ENCODE results near the gene MDC1.
"Not testable (repeated sequence)": the region's sequence is repeated elsewhere in the genome, so short reads cannot be mapped to it uniquely, and the experiment has no call there.

Gene MDC1

GRCh38 chr6:30678964-30679726 lies 37.9 kb downstream of the MDC1 start:
- peak; percentile 53 for DNase-seq

DNA sequence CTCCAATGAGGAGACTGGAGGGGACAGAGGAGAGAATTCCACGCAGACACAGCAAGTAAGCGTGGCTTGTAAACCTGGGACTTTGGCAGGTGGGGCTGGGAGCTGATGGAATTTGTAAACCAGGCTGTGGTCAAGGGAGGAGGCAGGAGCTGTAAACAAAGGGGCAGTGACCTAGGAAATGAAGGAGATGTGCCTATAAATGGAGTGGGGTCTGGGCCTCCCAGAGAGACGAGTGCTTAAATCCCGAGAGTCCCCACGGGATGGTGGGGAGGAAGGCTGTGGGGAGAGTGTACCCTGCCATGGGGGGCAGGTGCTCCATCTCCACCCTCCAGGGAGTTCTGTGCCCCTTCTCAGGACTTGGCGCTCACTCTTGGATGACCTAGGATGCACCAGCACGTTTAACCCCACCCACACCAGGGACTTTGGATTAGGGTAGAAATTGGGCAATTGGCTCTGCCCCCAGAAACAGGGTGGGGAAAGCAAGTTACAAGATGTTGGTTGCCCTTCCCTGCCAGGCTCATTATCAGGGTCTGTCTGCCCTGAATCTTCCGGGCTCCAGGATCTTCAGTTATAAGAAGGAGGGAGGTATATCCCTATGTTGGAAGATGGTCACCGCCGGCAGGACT lies 40.3 kb downstream of the MDC1 start:
- DNase-seq = no peak

DNA sequence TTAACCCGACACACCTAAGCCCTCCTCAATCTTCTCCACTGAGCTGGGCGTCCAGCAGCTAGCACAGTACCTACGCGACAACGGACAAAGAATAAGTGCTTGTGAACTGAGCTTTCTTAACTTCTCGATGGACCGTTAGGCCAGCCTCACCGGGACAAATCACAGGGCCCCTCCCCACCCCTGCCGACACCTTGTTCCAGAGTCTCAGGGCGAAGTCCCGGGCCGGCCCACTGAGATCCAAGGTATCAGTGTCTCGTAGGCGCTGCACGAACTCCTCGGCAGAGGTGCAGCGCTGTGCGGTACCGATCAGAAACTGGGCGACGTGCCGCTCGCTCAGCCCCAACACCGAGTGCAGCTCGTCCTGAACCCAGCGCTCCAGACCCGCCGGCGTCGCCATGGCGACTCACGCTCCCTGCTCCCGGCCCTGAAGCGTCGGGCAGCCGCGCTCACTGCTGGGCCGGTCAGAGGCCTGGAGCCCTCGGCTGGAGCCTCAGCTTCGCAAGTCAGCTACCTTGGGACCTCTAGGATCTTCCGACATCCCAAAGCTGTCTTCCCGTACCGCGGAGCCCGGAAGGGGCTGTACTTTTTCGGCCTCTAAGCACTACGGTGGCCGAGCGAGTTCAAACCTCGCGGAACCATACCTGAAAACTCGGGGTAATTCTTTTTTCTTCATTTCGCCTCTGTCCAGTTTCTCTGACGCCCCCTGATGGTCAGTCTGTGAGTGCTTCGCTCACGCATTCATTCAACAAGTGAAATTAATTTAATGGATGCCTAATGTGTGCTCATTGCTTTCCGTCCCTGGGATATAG lies 44.4 kb downstream of the MDC1 start, which contains the start of gene DHX16:
TSS of gene DHX16 (minus strand) at position 562 of the 809 bp plus-strand sequence. CDS start at position 397, 165 bp downstream.
- peak; percentile 82 for DNase-seq

DNA sequence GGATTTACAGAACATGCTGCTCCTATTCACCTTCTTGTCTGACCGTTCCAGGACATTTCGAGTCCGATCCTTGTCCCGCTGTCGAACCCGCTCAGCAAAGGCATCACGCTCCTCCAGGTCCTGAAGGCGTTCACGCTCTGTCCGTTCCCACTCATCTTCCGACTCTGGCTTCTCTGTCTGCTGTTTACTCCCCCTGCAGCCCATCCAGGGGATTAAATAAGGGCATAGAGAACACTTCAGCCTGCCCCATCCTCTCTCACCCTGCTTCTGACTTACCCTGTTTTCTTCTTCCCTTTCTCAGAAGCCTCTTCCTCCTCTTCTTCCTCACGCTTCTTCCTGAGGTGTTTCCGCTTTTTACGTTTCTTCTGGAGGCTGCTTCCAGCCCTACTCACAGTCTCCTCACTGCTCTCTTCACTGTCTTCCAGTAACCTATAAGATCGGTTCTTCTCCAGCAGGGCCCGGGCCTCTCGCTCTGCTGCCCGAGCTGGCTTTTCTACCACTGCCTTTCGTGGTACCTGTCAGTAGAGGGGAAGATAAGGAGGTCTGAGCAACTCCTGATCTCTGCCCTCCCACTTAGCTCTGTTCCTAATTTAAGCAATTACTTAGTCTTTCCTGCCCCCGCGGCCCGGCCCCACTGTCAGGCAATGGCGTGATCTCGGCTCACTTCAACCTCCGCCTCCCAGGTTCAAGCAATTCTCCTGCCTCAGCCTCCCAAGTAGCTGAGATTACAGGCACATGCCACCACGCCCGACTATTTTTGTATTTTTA lies 46.1 kb downstream of the MDC1 start:
- no peak for DNase-seq

DNA sequence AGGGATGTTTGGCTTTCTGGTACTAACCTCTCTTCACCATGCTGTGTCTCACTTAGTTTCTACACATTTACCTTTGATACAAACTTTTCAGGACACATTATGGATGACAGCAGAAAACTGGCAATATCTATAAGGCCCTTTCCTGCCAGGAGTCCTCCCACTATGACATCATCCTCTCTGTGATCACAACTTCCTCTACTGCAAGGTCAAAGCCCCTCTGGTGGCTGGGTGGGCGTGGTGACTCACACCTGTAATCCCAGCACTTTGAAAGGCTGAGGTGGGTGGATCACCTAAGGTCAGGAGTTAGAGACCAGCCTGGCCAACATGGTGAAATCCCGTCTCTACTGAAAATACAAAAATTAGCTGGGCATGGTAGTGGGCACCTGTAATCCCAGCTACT lies 50.8 kb downstream of the MDC1 start:
- DNase-seq = not testable (repeated sequence)

- no peak for DNase-seq
Observed at GRCh38 chr6:30664994-30665767, 51.9 kb downstream of the MDC1 start.

DNA sequence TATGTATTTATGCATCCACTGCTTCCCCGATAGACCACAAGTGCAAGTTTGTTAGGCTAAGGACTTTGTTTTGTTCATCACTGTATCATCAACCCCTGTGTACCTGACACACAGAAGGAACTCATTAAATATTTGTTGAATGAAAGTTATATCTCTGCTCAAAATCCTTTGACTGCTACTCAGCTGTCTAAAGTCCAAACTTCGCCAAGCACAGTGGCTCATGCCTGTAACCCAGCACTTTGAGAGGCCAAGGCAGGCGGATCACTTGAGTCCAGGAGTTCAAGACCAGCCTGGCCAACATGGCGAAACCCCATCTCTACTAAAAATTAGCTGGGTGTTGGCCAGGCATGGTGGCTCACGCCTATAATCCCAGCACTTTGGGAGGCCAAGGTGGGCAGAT lies 59.2 kb downstream of the MDC1 start:
- not testable (repeated sequence) for DNase-seq

GRCh38 chr6:30657454-30657853 lies 59.6 kb downstream of the MDC1 start:
- DNase-seq = no peak

- no peak for DNase-seq
Observed at GRCh38 chr6:30656513-30656912, 60.6 kb downstream of the MDC1 start.

DNA sequence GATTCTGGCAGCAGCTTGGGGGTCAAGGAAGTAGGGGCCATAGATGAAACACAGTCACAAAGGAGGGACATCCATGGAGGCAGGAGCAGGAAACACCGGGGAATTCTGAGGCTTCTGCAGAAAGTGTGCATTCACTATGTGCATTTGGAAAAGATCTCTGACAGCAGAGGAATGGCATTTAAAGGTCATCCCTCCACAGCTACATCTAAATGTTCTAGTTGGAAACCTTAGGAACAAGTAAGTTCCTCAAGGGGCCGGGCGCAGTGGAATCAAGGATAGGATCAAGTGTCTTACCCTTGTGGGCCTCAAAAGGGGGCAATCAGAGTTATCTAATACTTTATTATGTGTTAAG lies 61.4 kb downstream of the MDC1 start:
- DNase-seq = no peak

DNA sequence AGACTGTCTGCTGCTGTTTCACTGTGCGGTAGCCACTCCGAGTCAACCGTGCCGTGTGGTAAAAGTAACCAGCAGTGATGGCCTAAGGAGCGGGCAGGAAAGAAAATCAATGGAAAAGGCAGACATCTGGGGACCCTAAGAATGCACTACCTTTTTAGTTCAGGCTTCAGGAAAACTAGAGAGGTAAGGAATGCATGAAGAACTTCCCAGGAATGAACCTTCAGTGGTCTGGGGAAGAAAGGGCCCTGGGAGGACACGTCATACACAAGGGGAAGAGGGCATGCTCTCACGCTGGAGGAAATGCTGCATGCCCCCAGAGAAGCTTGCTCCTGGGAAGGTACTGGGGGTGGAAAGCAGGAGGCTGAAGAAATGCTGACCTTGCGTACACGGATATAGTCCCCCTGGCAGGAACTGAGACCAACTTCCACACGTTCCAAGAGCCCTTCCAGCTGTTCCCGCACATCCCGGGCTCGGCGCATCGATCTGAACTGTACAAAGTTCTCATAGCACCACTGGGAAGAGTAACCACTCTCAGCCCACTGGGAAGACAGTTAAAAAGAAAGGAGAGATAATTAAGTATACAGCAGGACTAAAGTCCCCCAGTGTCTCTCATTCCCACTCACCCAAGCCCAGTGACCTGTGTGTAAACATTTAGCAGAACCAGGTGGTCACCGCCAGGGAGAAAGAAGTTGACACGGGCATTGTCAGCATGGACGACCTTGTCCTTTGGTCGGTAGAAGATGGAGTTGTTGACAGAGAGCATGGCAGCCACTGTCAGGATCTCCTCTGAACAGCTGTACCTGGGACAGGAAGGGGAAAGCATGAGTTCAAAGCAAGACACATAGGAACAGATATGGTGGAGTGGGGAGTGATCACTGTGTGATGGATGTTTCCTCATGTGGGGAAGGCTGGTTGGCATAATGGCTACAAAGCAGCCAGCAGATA lies 62.0 kb downstream of the MDC1 start:
- DNase-seq = no peak

DNA sequence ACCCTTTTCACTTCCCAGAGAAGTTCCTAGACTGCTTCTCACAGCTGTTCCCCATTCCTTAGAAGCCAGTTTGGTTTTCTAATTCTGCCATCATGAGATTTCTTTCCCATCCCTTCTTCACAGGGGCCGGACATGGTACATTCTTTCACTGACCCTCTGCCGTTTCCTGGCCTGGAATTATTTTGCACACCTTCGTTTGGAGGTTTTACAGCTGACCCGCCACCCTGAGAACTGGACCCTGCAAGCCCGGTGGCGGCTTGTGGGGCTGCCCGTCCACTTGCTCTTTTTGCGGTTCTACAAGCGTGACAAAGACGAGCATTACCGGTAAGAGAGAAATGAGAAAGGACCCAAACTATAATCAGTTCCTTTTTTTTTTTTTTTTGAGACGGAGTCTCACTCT lies 65.9 kb downstream of the MDC1 start:
- no peak for DNase-seq

Data from GF-D8 (cell line).